ENCODE measurements around the gene CWC27. TPM values are rescaled to one million over a fixed set of nuclear protein-coding genes. Genes with fewer than 3 reads are reported as not detected.

Gene CWC27
- total and polyA plus RNA-seq, 9 of the 15 experiments (the other 6 are each of a cell fraction or from before 2014, with no cell fraction given) = 19.7 to 49.3 (median 38.3) TPM

DNA sequence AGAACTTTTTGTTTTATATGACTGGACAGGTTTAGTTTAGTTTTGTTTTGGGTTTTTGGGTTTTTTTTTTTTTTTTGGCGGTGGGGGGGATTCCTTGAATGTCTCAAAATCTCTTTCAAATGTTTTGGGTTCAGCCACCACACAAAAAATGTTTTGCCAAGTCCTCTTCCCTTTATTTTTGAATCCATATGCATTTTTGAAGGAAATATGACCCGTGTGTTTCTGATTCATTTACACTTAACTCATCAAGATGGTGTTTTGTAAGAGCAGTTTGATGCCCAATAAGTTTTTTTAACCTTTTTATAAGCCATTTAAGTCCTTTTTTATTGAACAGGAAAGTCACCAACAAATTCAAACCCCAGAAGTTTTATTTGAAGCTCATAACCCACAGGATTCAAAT is 209.8 kb downstream of the CWC27 start:
- intact Hi-C loops (cut with micrococcal nuclease) = no loop called here
- Histone ChIP-seq H3K9ac (ENCODE audit: insufficient read depth in 1 of 2, low read depth in 2 of 2, low read length in 2 of 2) (no peak overlapping the region), H3K27ac (ENCODE audit: extremely low read depth, low read depth, low read length) (no peak overlapping the region), H3K27me3 (ENCODE audit: control insufficient read depth in 2 of 2, insufficient read depth in 2 of 2, low read length in 2 of 2) (no peaks in the 10 kb centered on the region), H3K36me3 (ENCODE audit: control insufficient read depth, insufficient read depth, low read length) (no peaks in the 10 kb centered on the region; the same call in 2 of the 3 replicates), H3K4me2 (ENCODE audit: insufficient read depth, low read length) (no peak overlapping the region), H3K9me1 (ENCODE audit: control insufficient read depth, insufficient read depth, low read length) (no peaks in the 10 kb centered on the region), H3K4me3 (no peak overlapping the region), H3K4me1 (replicated peaks in 1 of 2; ENCODE audit: control insufficient read depth in 2 of 2, insufficient read depth in 2 of 2, low read length in 2 of 2) (no peaks in the 10 kb centered on the region), H3K9me3 (replicated peaks; ENCODE audit: control insufficient read depth, insufficient read depth, low read depth, low read length) (no peaks in the 10 kb centered on the region), H3K79me2 (ENCODE audit: control insufficient read depth, insufficient read depth, low read length) (no peaks in the 10 kb centered on the region), H2AFZ (ENCODE audit: low read depth, low read length) (no peak overlapping the region), H4K20me1 (replicated peaks; ENCODE audit: control insufficient read depth, insufficient read depth, low read length) (no peaks in the 10 kb centered on the region)
- TF ChIP-seq IRF2 (CRISPR knock-in tag; IDR thresholded peaks at IDR 0.05) (no peak), HCFC1 (IDR thresholded peaks at IDR 0.05; ENCODE audit: low read depth, low read length) (no peak), THAP12 (CRISPR knock-in tag; IDR thresholded peaks at IDR 0.05) (no peak), BRF2 (IDR thresholded peaks at IDR 0.05; ENCODE audit: borderline replicate concordance, insufficient read depth, insufficient read length) (no peak), RAD21 (CRISPR knock-in tag; conservative IDR thresholded peaks at IDR 0.05 in 1 of 2, IDR thresholded peaks at IDR 0.05 in 1 of 2) (no peak), DEAF1 (CRISPR knock-in tag; IDR thresholded peaks at IDR 0.05) (no peak), EP400 (IDR thresholded peaks at IDR 0.05) (no peak)
- TF ChIP-seq, protein P1, sequence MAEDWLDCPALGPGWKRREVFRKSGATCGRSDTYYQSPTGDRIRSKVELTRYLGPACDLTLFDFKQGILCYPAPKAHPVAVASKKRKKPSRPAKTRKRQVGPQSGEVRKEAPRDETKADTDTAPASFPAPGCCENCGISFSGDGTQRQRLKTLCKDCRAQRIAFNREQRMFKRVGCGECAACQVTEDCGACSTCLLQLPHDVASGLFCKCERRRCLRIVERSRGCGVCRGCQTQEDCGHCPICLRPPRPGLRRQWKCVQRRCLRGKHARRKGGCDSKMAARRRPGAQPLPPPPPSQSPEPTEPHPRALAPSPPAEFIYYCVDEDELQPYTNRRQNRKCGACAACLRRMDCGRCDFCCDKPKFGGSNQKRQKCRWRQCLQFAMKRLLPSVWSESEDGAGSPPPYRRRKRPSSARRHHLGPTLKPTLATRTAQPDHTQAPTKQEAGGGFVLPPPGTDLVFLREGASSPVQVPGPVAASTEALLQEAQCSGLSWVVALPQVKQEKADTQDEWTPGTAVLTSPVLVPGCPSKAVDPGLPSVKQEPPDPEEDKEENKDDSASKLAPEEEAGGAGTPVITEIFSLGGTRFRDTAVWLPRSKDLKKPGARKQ (CRISPR knock-in tag; IDR thresholded peaks at IDR 0.05) = no peak
- TF ChIP-seq, protein P2, sequence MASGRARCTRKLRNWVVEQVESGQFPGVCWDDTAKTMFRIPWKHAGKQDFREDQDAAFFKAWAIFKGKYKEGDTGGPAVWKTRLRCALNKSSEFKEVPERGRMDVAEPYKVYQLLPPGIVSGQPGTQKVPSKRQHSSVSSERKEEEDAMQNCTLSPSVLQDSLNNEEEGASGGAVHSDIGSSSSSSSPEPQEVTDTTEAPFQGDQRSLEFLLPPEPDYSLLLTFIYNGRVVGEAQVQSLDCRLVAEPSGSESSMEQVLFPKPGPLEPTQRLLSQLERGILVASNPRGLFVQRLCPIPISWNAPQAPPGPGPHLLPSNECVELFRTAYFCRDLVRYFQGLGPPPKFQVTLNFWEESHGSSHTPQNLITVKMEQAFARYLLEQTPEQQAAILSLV (tag; IDR thresholded peaks at IDR 0.05) = no peak
- no peak for DNase-seq (ENCODE audit: extremely low read depth in 1 of 4, low spot score in 3 of 4)
- in situ Hi-C loops (cut with MboI) = no loop called here
- ChIA-PET CTCF (ENCODE audit: low intra/inter-chr PET ratio) (no interaction called here), POLR2A (no interaction called here)
- ATAC-seq = no peak
- no TSS peak for BruUV-seq (replicated peaks)
- FAIRE-seq = no peak
- WGBS (ENCODE audit: insufficient coverage, low coverage, missing lambda C conversion rate) = 21% methylated on average over 2 of the region's 2 CpGs

Measured in K562 (cell line).